ENCODE results near the gene ADGRV1.

DNA sequence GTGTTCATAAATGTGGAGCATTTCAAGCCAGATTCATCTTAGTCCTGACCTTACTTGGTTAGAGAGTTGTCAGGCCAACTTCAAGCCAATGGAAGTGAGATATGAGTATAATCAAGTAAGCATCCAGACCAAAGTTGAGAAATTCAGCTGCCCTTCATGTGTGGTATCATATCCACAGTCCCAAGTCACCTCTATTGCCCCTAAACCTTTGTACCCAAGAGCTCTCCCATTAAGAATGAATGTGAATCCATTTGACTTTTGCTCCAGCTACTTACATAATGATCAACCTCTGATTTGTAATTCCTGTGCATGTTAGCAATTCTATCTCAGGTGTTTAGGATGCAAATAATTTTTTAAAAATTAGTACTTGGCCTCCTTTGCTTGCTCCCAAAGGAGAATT lies 342.7 kb downstream of the ADGRV1 start:
- TF ChIP-seq EP300 (IDR thresholded peaks at IDR 0.05; ENCODE audit: borderline replicate concordance) = no peak
- TF ChIP-seq, protein P1, sequence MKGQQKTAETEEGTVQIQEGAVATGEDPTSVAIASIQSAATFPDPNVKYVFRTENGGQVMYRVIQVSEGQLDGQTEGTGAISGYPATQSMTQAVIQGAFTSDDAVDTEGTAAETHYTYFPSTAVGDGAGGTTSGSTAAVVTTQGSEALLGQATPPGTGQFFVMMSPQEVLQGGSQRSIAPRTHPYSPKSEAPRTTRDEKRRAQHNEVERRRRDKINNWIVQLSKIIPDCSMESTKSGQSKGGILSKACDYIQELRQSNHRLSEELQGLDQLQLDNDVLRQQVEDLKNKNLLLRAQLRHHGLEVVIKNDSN (IDR thresholded peaks at IDR 0.05) = no peak
- no peak for TF ChIP-seq TCF12 (IDR thresholded peaks at IDR 0.05; ENCODE audit: low read depth)
- TF ChIP-seq, protein P2, sequence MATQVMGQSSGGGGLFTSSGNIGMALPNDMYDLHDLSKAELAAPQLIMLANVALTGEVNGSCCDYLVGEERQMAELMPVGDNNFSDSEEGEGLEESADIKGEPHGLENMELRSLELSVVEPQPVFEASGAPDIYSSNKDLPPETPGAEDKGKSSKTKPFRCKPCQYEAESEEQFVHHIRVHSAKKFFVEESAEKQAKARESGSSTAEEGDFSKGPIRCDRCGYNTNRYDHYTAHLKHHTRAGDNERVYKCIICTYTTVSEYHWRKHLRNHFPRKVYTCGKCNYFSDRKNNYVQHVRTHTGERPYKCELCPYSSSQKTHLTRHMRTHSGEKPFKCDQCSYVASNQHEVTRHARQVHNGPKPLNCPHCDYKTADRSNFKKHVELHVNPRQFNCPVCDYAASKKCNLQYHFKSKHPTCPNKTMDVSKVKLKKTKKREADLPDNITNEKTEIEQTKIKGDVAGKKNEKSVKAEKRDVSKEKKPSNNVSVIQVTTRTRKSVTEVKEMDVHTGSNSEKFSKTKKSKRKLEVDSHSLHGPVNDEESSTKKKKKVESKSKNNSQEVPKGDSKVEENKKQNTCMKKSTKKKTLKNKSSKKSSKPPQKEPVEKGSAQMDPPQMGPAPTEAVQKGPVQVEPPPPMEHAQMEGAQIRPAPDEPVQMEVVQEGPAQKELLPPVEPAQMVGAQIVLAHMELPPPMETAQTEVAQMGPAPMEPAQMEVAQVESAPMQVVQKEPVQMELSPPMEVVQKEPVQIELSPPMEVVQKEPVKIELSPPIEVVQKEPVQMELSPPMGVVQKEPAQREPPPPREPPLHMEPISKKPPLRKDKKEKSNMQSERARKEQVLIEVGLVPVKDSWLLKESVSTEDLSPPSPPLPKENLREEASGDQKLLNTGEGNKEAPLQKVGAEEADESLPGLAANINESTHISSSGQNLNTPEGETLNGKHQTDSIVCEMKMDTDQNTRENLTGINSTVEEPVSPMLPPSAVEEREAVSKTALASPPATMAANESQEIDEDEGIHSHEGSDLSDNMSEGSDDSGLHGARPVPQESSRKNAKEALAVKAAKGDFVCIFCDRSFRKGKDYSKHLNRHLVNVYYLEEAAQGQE (IDR thresholded peaks at IDR 0.05; ENCODE audit: low read depth) = no peak
- TF ChIP-seq RAD21 (IDR thresholded peaks at IDR 0.05; ENCODE audit: low read depth) = no peak
- TF ChIP-seq CEBPB (IDR thresholded peaks at IDR 0.05) = no peak
- TF ChIP-seq EGR1 (IDR thresholded peaks at IDR 0.05) = no peak
- TF ChIP-seq YY1 (IDR thresholded peaks at IDR 0.05; ENCODE audit: low read depth) = no peak
- TF ChIP-seq, protein P3, sequence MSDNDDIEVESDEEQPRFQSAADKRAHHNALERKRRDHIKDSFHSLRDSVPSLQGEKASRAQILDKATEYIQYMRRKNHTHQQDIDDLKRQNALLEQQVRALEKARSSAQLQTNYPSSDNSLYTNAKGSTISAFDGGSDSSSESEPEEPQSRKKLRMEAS (IDR thresholded peaks at IDR 0.05) = no peak
- TF ChIP-seq TAF1 (IDR thresholded peaks at IDR 0.05; ENCODE audit: low read depth) = no peak
- no peak for TF ChIP-seq FOXM1 (IDR thresholded peaks at IDR 0.05; ENCODE audit: borderline replicate concordance, low read depth)
